Jurkat, Clone E6-1 (cell line): ENCODE results near the gene HES4.
"Not testable (repeated sequence)": the region's sequence is repeated elsewhere in the genome, so short reads cannot be mapped to it uniquely, and the experiment has no call there.

Source experiments
- DNase-seq: peaks from one replicate; pipeline ENCODE4 v3.0.0-alpha.2; 2011; ENCODE audit warnings: low read depth, low spot score
- H3K4me3 ChIP-seq: 2 replicates; pipeline ENCODE4 v1.5.1; 2011; ENCODE audit warnings: mild to moderate bottlenecking, low read length, control low read depth, moderate library complexity

Gene HES4

GRCh38 chr1:1003618-1004419, 3.9 kb upstream of the HES4 start:
- no peak overlapping the region for H3K4me3 ChIP-seq
- DNase-seq: no peak

GRCh38 chr1:1001057-1001783, 1.3 kb upstream of the HES4 start:
- DNase-seq: no peak
- peak overlapping the region; percentile 58 for H3K4me3 ChIP-seq

- H3K4me3 ChIP-seq: peak overlapping the region; percentile 58
- DNase-seq: peak; percentile 80
These were observed 610 bp upstream of the HES4 start for GRCh38 chr1:1000357-1001056.

- H3K4me3 ChIP-seq: peak overlapping the region; percentile 58
- no peak for DNase-seq
These were observed 737 bp downstream of the HES4 start for GRCh38 chr1:998995-999724.

GRCh38 chr1:998745-998994, 1.2 kb downstream of the HES4 start:
- peak overlapping the region; percentile 58 for H3K4me3 ChIP-seq

GRCh38 chr1:997993-998744, 1.7 kb downstream of the HES4 start:
- peak overlapping the region; percentile 58 for H3K4me3 ChIP-seq
- no peak for DNase-seq

More at GRCh38 chr1:998745-998994, 1.2 kb downstream of the HES4 start:
- no peak for DNase-seq

- H3K4me3 ChIP-seq: no peak overlapping the region
- DNase-seq: no peak
These were observed 2.2 kb downstream of the HES4 start for GRCh38 chr1:997713-997992.

- DNase-seq: no peak
- H3K4me3 ChIP-seq: no peak overlapping the region
These were observed 2.8 kb downstream of the HES4 start for GRCh38 chr1:996851-997712.

- no peak overlapping the region for H3K4me3 ChIP-seq
- DNase-seq: no peak
These were observed 3.9 kb downstream of the HES4 start for GRCh38 chr1:995665-996633.

- not testable (repeated sequence) for DNase-seq, H3K4me3 ChIP-seq
These were observed 5.4 kb downstream of the HES4 start for GRCh38 chr1:994546-994945.

- no peak for DNase-seq
- H3K4me3 ChIP-seq: no peak overlapping the region
These were observed 6.4 kb downstream of the HES4 start for GRCh38 chr1:993379-993995.

GRCh38 chr1:992362-992761, 7.5 kb downstream of the HES4 start:
- DNase-seq: no peak
- H3K4me3 ChIP-seq: no peak overlapping the region

- no peak for DNase-seq
- H3K4me3 ChIP-seq: no peak overlapping the region
These were observed 8.0 kb downstream of the HES4 start for GRCh38 chr1:991895-992294.

GRCh38 chr1:991275-991674, 8.6 kb downstream of the HES4 start:
- H3K4me3 ChIP-seq, DNase-seq: not testable (repeated sequence)

- H3K4me3 ChIP-seq, DNase-seq: not testable (repeated sequence)
These were observed 11.8 kb downstream of the HES4 start for GRCh38 chr1:988061-988460.

GRCh38 chr1:985126-985525, 14.8 kb downstream of the HES4 start:
- H3K4me3 ChIP-seq: no peak overlapping the region
- DNase-seq: no peak

GRCh38 chr1:984476-984814, 15.5 kb downstream of the HES4 start:
- DNase-seq: no peak
- H3K4me3 ChIP-seq: no peak overlapping the region
